CD14-positive monocyte (primary cell): Measurements from ENCODE around the gene PIP5K1A. TPM values are rescaled to one million over a fixed set of nuclear protein-coding genes. Genes with fewer than 3 reads are reported as not detected.

Experiments used
- DNase-seq, 3 donors: peaks; one replicate each; pipeline ENCODE4 v3.0.0-alpha.2; 2011 to 2022
- H2AFZ ChIP-seq: 2 replicates; pipeline ENCODE4 v1.6.0; 2012; ENCODE audit warnings: mild to moderate bottlenecking, low read depth, low read length, inconsistent platforms; ENCODE audit not compliant: insufficient read depth, poor library complexity, severe bottlenecking
- H3K27ac ChIP-seq, 2 donors: 1 replicate in 1 of 2; 2 replicates in 1 of 2; pipeline ENCODE4 v1.5.1; 2012 to 2013; ENCODE audit warnings: low read length in 2 of 2, control low read depth in 1 of 2, inconsistent platforms in 1 of 2, low read depth in 1 of 2, mild to moderate bottlenecking in 1 of 2
- H3K27me3 ChIP-seq, 2 donors: one replicate each; pipeline versions ENCODE4 v1.6.0 to v1.6.1; 2011 to 2013; ENCODE audit warnings: low read length in 2 of 2; ENCODE audit not compliant: control insufficient read depth in 2 of 2, insufficient read depth in 2 of 2
- H3K36me3 ChIP-seq, 2 donors: replicated peaks in 1 of 2; 1 replicate in 1 of 2; 2 replicates in 1 of 2; pipeline versions ENCODE4 v1.5.1 to v1.6.1; 2012 to 2013; ENCODE audit warnings: low read length in 2 of 2, control low read depth in 1 of 2, inconsistent platforms in 1 of 2, mild to moderate bottlenecking in 1 of 2; ENCODE audit not compliant: insufficient read depth in 2 of 2, control insufficient read depth in 1 of 2
- H3K4me1 ChIP-seq, 2 donors: 1 replicate in 1 of 2; 2 replicates in 1 of 2; pipeline versions ENCODE4 v1.5.1 to v1.6.1; 2012 to 2013; ENCODE audit warnings: low read length in 2 of 2, control low read depth in 1 of 2, inconsistent platforms in 1 of 2, mild to moderate bottlenecking in 1 of 2, moderate library complexity in 1 of 2; ENCODE audit not compliant: insufficient read depth in 2 of 2, control insufficient read depth in 1 of 2
- H3K4me2 ChIP-seq: replicated peaks from 2 replicates; pipeline ENCODE3; 2012; ENCODE audit warnings: low read length, moderate library complexity, mild to moderate bottlenecking; ENCODE audit not compliant: poor library complexity, severe bottlenecking; ENCODE audit errors: extremely low read depth
- H3K4me3 ChIP-seq, 3 experiments: fragments of 200-600 bp in 1 of 3; sonication (generic) in 1 of 3; replicated peaks in 1 of 3; 1 replicate in 2 of 3; 2 replicates in 1 of 3; pipeline ENCODE4 v1.5.1; 2011 to 2013; ENCODE audit warnings: low read length in 3 of 3, mild to moderate bottlenecking in 3 of 3, control low read depth in 2 of 3, low read depth in 2 of 3, inconsistent platforms in 1 of 3, moderate library complexity in 1 of 3
- H3K79me2 ChIP-seq: 2 replicates; pipeline ENCODE4 v1.6.0; 2012; ENCODE audit warnings: mild to moderate bottlenecking, control low read depth, inconsistent platforms, low read length, moderate library complexity; ENCODE audit not compliant: insufficient read depth
- H3K9ac ChIP-seq: 2 replicates; pipeline ENCODE4 v1.6.0; 2017; ENCODE audit warnings: low read length, mild to moderate bottlenecking; ENCODE audit not compliant: insufficient read depth, poor library complexity, severe bottlenecking
- H3K9me3 ChIP-seq, 2 donors: replicated peaks in 1 of 2; 1 replicate in 1 of 2; 2 replicates in 1 of 2; pipeline versions ENCODE4 v1.5.1 to v1.6.1; 2012 to 2013; ENCODE audit warnings: low read length in 2 of 2, control low read depth in 1 of 2; ENCODE audit not compliant: control insufficient read depth in 1 of 2, insufficient read depth in 1 of 2
- H4K20me1 ChIP-seq: 2 replicates; pipeline ENCODE4 v1.6.0; 2012; ENCODE audit warnings: mild to moderate bottlenecking, low read length, control low read depth, moderate library complexity; ENCODE audit not compliant: insufficient read depth
- H3K27ac Mint-ChIP-seq, 7 donors: one replicate each; pipeline ENCODE4 v1.8.0; 2020; ENCODE audit warnings: mild to moderate bottlenecking in 7 of 7, mixed read lengths in 7 of 7, moderate library complexity in 6 of 7, inconsistent platforms in 2 of 7
- H3K27me3 Mint-ChIP-seq, 3 donors: one replicate each; pipeline ENCODE4 v1.8.0; 2021 to 2022; ENCODE audit warnings: low read depth in 3 of 3, mild to moderate bottlenecking in 3 of 3, mixed read lengths in 3 of 3, moderate library complexity in 3 of 3, inconsistent platforms in 1 of 3
- H3K36me3 Mint-ChIP-seq, 2 donors: one replicate each; pipeline ENCODE4 v1.8.0; 2020; ENCODE audit warnings: mixed read lengths in 2 of 2, inconsistent platforms in 1 of 2, mild to moderate bottlenecking in 1 of 2
- H3K4me1 Mint-ChIP-seq: one replicate; pipeline ENCODE4 v1.8.0; 2020; ENCODE audit warnings: mild to moderate bottlenecking, mixed read lengths
- H3K4me3 Mint-ChIP-seq, 2 donors: one replicate each; pipeline ENCODE4 v1.8.0; 2020; ENCODE audit warnings: mild to moderate bottlenecking in 2 of 2, mixed read lengths in 2 of 2, moderate library complexity in 1 of 2
- H3K9me3 Mint-ChIP-seq, 7 donors: one replicate each; pipeline ENCODE4 v1.8.0; 2020 to 2022; ENCODE audit warnings: mixed read lengths in 7 of 7, mild to moderate bottlenecking in 6 of 7, moderate library complexity in 6 of 7, inconsistent platforms in 2 of 7
- WGBS: methylation state at CpG from one replicate; pipeline ENCODE4 v1.1.5; 2013; ENCODE audit warnings: missing lambda C conversion rate; ENCODE audit not compliant: insufficient coverage; 5-methylcytosine and 5-hydroxymethylcytosine counted together
- intact Hi-C, 2 donors: fragments of 100-400 bp; cut with micrococcal nuclease; formaldehyde crosslinking; loops; one replicate each; pipeline versions ENCODE4 v1.15.0 to v1.15.1; 2023
- polyA plus RNA-seq, 3 donors: library from polyadenylated mRNA; depleted of rRNA in 1 of 3; unstranded in 2 of 3; stranded (reverse) in 1 of 3; fragments of 300-500 nt in 2 of 3; fragments of >200 nt in 1 of 3; fragmentation: Illumina TruSeq in 2 of 3; gene quantifications; 1 replicate in 2 of 3; 2 replicates in 1 of 3; pipeline ENCODE4 v1.2.3, GENCODE V29; 2012 to 2021
- TF ChIP-seq, protein P1 (sequence below): fragments of 200-600 bp; IDR thresholded peaks from one replicate; pipeline ENCODE4 v1.8.0; 2022; ENCODE audit warnings: antibody characterized with exemption, mild to moderate bottlenecking

The PIP5K1A gene
- polyA plus RNA-seq, 3 donors, result 10.8 to 47.7 (median 11.7) TPM

DNA sequence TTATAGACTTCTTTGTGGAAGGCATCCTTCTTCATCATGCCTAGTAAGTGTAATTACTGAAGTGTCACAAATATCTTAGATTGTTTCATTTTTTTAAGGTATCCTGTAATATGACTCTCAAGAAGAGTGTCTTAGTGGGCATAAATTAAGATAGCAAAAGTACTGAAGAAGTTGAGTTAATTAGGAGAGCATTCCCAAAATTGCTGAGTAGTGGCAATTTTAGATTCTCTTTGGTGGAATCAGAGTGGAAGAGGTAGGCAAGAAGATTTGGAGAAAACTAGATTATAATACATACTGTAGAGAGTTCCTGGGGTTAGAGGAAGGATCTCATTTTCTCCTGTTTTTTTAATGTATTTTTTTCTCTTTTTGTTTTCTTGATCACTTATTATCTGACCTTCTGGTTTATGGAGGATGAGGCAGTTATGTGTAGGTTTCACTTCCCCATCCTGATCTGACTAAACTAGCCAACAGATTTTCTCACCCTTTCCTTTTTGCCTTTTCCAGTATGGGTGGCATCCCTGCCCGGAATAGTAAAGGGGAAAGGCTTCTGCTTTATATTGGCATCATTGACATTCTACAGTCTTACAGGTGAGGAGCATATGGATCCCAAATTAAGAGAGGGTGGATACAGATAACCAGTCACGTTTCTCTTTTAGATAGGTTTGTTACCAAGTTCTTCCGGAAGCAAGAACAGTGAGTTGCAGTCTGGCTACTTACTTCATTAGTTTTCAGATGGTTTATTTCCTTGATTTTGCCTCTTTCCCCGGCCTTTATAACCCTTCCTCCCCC, 39.5 kb downstream of the PIP5K1A start:
- H3K4me1 Mint-ChIP-seq, result peaks cover 10% of the 10 kb centered on the region
- H3K27me3 Mint-ChIP-seq, result no peaks in the 10 kb centered on the region
- peaks cover 79 to 97% of the 10 kb centered on the region in 2 donors for H3K36me3 Mint-ChIP-seq
- no peaks in the 10 kb centered on the region for H3K27me3 ChIP-seq
- TF ChIP-seq, protein P1, sequence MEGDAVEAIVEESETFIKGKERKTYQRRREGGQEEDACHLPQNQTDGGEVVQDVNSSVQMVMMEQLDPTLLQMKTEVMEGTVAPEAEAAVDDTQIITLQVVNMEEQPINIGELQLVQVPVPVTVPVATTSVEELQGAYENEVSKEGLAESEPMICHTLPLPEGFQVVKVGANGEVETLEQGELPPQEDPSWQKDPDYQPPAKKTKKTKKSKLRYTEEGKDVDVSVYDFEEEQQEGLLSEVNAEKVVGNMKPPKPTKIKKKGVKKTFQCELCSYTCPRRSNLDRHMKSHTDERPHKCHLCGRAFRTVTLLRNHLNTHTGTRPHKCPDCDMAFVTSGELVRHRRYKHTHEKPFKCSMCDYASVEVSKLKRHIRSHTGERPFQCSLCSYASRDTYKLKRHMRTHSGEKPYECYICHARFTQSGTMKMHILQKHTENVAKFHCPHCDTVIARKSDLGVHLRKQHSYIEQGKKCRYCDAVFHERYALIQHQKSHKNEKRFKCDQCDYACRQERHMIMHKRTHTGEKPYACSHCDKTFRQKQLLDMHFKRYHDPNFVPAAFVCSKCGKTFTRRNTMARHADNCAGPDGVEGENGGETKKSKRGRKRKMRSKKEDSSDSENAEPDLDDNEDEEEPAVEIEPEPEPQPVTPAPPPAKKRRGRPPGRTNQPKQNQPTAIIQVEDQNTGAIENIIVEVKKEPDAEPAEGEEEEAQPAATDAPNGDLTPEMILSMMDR, result no peak
- H4K20me1 ChIP-seq, result peaks cover 3% of the 10 kb centered on the region
- no peak overlapping the region for H3K9ac ChIP-seq
- DNase-seq, result peak; percentile 20 to 49 (median 47)
- no peak overlapping the region for H3K4me3 Mint-ChIP-seq
- no peaks in the 10 kb centered on the region for H3K79me2 ChIP-seq
- no peaks in the 10 kb centered on the region for H3K9me3 ChIP-seq
- WGBS, result no CpG with 5 or more reads among the region's 4 CpGs
- no peak overlapping the region for H3K4me2 ChIP-seq
- H2AFZ ChIP-seq, result no peak overlapping the region
- intact Hi-C loops, result no loop called here
- H3K9me3 Mint-ChIP-seq, result no peaks in the 10 kb centered on the region
- peak overlapping the region; percentile 12 to 86 (median 78) for H3K27ac Mint-ChIP-seq
- no peak overlapping the region for H3K4me3 ChIP-seq
- H3K4me1 ChIP-seq, result peaks cover 8 to 12% of the 10 kb centered on the region in 2 donors
- H3K36me3 ChIP-seq, result peaks cover 90 to 99% of the 10 kb centered on the region in 2 donors
- peak overlapping the region; percentile 12 to 63 for H3K27ac ChIP-seq

DNA sequence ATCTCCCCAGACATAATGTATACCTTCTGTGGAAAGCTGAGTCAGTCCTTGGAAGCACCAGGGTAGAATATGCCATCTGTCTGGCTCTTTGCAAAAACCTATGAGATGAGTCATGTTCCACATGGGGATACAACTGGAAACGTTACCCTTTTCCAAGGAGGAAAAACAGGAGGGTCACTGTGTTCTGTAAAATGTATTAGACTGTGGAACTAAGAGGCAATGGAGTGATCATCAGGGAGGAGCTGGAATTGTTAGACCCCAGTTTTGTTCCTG, 40.1 kb downstream of the PIP5K1A start:
- H3K27me3 Mint-ChIP-seq, result no peaks in the 10 kb centered on the region
- H3K4me3 ChIP-seq, result no peak overlapping the region
- intact Hi-C loops, result no loop called here
- H3K9ac ChIP-seq, result no peak overlapping the region
- H3K9me3 Mint-ChIP-seq, result no peaks in the 10 kb centered on the region
- H3K27me3 ChIP-seq, result no peaks in the 10 kb centered on the region
- no peaks in the 10 kb centered on the region for H3K79me2 ChIP-seq
- peaks cover 10% of the 10 kb centered on the region for H3K4me1 Mint-ChIP-seq
- H3K36me3 Mint-ChIP-seq, result peaks cover 80 to 97% of the 10 kb centered on the region in 2 donors
- peak overlapping the region in 1 of 2 donors; percentile 63 for H3K27ac ChIP-seq
- 71% methylated on average over 1 of the region's 1 CpG for WGBS
- peaks cover 8 to 12% of the 10 kb centered on the region in 2 donors for H3K4me1 ChIP-seq
- no peak overlapping the region for H2AFZ ChIP-seq
- H3K36me3 ChIP-seq, result peaks cover 92 to 99% of the 10 kb centered on the region in 2 donors
- H3K9me3 ChIP-seq, result no peaks in the 10 kb centered on the region
- TF ChIP-seq, protein P1, result no peak
- no peak overlapping the region for H3K4me3 Mint-ChIP-seq
- H3K27ac Mint-ChIP-seq, result peak overlapping the region in 4 of 7 donors; percentile 17 to 86 (median 76)
- H3K4me2 ChIP-seq, result no peak overlapping the region
- peaks cover 3% of the 10 kb centered on the region for H4K20me1 ChIP-seq
- no peak for DNase-seq
